GM08714 (cell line): Measurements from ENCODE around the gene MBP.
"Not testable (repeated sequence)": the region's sequence is repeated elsewhere in the genome, so short reads cannot be mapped to it uniquely, and the experiment has no call there.

ENCODE experiments used
- H3K4me3 ChIP-seq: fragments of 200-500 bp; sonication (Bioruptor generic); 2 replicates; pipeline ENCODE4 v1.5.1; 2014; ENCODE audit warnings: mild to moderate bottlenecking, low read length, inconsistent platforms
- ZNF274 ChIP-seq: IDR thresholded peaks from 2 replicates; pipeline ENCODE4 v1.6.1; 2012; ENCODE audit warnings: mild to moderate bottlenecking, low read depth, low read length

The MBP gene

DNA sequence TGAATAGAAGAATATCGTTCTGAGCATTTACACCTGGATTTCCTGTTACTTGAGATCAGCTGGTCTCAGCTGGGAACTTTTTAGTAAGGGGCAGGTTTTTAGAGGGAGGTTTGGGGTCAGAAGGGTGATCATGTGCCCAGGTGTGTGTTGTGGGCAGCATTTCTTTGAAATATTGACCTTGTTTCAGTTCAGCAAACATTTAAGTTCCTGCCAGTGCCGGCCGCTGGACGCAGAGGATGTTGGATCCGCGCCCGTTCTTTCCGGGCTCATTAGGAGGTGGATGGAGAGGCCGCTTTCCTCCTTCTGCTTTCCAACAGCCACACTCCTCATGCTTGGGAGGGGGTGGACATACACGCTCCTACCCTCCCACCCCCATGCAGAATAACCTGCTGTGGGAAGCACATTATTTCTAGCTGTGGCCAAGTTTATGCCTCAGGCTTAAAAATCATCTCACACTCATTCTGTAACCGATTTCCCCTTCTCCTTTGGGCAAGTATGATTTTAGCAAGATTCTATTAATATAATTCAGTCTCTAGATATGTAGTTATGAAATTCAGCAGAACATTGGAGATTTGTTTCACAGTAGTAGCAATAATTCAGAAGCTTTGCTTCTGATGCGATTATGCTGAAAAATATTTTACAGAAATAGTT, 178.9 kb downstream of the MBP start:
- no peak for TF ChIP-seq ZNF274

DNA sequence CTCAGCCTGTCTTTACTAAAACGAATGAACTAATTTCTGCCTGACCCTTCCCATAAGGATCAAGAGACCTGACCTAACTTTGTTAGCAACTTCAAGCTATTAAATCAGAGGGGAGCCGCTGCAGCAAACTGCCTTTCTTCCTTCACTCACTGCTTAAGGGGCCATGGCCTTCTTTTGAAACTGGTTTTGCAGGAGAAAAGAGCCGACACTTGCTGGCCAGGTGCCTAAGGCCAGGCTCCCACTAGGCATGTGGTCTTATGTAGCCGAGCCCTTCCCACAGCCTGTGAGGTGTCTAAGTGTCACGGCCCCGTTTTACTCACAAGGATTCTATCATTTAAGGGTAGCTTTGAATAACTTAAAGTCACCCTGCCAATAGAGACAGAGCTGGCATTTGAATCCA, 179.4 kb downstream of the MBP start:
- H3K4me3 ChIP-seq: no peak overlapping the region
- TF ChIP-seq ZNF274: no peak

More for the DNA sequence above, 178.9 kb downstream of the MBP start:
- no peak overlapping the region for H3K4me3 ChIP-seq

DNA sequence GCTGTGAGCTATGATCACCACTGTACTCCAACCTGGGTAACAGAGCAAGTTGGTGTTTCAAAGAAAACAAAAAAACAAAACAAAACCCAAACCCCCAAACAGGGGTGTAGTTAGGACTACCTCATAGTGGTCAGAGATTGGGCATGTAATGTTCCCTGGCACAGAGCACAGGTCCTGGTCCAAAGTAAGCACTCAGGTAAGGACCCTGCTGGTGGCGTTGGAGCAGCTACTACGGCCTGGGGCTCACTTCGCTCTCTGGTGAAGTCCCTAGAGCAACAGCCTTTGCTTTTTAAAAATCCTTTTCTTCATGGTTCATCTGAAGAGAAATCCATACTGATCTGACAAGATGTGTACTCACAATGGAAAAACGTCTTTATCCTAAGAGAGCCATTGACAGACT, 179.8 kb downstream of the MBP start:
- no peak for TF ChIP-seq ZNF274
- no peak overlapping the region for H3K4me3 ChIP-seq

DNA sequence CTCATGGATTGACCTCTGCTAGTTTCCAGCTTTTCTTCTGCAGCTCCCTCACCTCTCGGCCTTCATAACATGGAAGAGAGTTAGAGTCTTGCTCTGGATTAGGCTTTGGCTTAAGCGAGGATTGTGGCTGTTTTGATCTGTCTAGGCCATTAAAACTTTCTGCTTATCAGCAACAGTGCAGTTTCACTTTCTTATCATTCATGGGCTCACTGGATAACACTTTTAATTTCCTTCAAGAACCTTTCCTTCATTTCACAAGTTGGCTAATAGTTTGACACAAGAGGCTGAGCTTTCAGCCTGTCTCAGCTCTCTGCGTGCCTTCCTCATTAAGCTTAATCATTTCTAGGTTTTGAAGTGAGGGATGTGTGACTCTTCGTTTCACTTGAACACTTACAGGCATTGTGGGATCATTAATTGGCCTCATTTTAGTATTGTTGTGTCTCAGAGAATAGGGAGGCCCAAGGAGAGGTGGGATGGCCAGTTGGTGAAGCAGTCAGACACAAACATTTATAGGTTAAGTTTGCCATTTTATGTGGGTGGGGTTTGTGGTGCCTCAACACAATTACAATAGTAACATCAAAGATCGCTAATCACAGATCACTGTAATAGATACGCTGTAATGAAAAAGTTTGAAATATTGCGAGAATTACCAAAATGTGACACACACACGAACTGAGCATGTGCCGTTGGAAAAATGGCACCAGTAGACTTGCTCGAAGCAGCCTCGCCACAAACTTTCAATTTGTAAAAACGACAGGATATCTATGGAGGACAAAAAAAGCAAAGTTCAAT, 180.9 kb downstream of the MBP start:
- no peak overlapping the region for H3K4me3 ChIP-seq
- TF ChIP-seq ZNF274: no peak

DNA sequence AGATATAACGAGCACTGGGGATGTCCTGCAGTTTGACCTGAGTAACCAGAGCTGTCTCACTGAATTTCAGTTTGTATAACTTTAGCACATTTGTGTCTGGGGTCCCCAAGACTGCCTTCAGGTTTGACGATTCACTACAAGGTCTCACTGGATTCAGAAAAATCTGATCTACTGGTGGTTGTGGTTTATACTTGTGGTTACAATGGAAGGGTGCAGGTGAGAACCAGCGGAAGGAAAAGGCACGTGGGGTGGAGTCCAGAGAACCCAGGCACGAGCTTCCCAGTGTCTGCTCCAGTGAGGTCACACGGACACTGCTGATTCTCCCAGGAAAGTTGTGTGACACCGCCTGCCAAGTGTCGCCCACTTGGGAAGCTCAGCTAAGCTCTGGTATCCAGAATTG, 184.2 kb downstream of the MBP start:
- H3K4me3 ChIP-seq: no peak overlapping the region
- no peak for TF ChIP-seq ZNF274

DNA sequence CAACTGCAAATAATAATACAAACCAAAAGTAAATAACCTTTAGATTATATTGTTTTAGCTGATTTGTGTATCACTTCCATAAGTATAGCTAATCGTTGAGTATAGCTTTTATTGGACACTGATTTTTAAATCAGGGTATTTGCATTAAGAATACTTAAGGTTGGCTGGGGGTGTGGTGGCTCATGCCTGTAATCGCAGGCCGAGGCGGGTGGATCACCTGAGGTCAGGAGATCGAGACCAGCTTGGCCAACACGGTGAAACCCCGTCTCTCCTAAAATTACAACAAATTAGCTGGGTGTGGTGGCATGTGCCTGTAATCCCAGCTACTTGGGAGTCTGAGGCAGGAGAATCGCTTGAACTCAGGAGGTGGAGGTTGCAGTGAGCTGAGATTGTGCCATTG, 188.2 kb downstream of the MBP start:
- H3K4me3 ChIP-seq: not testable (repeated sequence)

DNA sequence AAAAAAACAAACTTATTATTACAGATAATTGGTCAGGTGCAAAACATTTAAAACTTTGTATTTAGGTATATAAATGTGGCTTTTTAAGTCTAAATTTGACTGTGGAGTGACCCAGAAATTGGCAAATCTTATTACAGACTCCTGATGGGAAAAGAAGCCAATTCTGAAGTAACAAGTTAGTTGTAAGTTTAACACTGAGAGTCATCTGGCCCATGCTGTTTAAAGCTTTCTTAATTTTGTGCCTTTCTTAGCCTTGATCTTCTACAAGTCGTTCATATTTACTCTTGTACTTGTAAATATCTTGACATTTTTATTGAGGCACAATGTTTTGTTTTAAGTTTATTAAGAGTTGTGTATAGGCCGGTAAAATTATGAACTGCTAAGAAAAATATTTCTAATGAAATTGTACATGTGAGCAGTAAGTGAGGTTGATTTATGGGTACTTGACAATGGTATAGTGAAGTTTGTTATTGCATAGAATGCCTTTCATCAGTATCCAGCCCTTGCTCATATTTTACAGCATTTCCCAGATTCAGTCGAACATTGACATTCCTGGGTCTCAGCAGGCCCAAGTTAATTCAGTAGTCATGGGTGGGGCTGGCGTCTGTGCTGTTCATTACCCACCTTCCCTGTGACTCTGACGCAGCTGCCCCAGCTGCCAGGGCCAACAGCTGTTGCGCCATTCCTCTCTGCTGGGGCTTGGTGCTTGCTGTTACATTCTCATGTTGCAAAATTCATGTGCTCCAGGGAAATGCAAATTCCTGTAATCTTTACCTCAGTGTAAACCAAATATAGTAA, 188.8 kb downstream of the MBP start:
- no peak for TF ChIP-seq ZNF274
- no peak overlapping the region for H3K4me3 ChIP-seq

GRCh38 chr18:76941284-76941683, 191.3 kb downstream of the MBP start:
- no peak for TF ChIP-seq ZNF274
- no peak overlapping the region for H3K4me3 ChIP-seq

DNA sequence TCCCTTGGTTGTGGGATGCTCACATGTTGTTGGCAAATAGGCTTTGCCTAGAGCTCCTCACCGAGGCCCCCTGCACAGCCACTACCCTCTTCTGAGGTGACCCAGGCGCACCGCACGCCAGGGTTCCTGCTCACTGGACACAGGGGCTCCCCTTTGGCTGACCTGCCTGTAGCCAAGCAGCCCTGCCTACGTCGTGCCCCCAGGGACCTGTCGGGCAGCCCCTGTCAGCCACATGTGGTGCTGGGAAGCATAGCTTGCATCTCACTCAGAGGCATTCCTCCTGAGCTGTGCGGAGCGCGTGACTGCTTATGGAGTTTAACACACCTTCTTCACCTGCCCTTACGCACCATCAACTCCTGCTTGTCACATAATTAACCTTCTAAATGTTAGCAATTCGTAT, 194.0 kb downstream of the MBP start:
- no peak for TF ChIP-seq ZNF274

DNA sequence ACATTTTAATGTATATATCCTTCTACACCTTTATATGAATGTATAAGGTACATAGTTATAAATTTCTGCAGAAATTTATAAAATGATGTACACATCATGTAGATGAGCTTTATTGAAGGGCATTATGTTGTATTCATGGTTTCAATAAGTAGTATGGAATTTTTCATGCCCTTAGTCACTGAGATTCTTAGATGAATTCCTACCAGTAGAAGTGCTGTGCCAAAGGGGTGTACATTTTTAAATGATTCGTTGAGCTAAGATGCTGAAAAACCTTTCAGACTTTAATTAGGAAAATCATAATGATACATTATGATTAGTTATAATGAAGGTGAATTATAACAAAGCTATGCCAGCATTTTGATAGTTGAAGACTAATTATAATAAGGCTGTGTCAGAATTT, 195.0 kb downstream of the MBP start:
- H3K4me3 ChIP-seq: no peak overlapping the region
- no peak for TF ChIP-seq ZNF274

More for the DNA sequence above, 194.0 kb downstream of the MBP start:
- no peak overlapping the region for H3K4me3 ChIP-seq

DNA sequence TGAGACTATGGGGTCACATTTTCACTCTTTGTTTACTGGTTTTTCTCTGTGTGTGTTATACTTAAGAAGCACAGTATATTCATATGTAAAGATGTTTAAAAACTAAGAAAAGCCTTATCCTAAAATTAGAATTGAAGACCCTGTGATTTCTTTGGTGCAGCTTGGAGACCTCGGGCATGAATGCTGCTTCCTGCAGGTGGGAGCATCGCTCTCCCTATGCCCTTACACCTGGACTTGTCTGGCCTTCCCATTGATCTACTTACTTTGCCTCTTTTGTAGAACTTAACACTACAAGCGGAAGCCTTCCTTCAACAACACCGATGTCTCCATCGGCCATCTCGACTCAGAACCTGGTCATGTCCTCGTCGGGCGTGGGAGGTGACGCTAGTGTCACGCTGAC, 195.7 kb downstream of the MBP start:
- H3K4me3 ChIP-seq: no peak overlapping the region
- no peak for TF ChIP-seq ZNF274

GRCh38 chr18:76935722-76936337, 196.8 kb downstream of the MBP start:
- no peak for TF ChIP-seq ZNF274
- no peak overlapping the region for H3K4me3 ChIP-seq

GRCh38 chr18:76932026-76932819, 200.4 kb downstream of the MBP start:
- no peak for TF ChIP-seq ZNF274
- H3K4me3 ChIP-seq: no peak overlapping the region

DNA sequence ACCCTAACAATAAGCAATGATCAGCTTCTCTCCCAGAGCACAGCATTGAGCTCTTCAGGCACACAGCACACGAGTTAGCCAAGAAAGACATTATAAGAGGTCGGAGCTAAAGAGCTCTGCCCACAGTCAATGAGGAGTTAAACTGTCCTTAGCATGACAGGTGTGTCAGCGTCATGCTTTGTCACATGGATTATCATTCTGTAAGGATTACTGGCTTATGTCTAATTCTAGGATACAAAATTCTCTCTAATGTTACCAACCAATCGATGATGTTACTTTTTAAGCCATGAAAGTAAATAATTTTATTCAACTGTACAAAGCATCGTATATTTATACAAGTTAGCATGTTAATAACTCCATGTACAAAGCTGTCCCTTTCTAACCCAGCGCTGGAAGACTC, 201.4 kb downstream of the MBP start:
- no peak overlapping the region for H3K4me3 ChIP-seq
- TF ChIP-seq ZNF274: no peak
